AG04449 (cell line): ENCODE data around the gene PUM1.

Source experiments
- CTCF ChIA-PET: fragments of 350-600 bp; formaldehyde crosslinking; extraction: SDS; loops from one replicate; lab custom pipeline; 2021; ENCODE audit warnings: antibody characterized with exemption; lab: Yijun Ruan, JAX
- POLR2A ChIA-PET: fragments of 400-600, 350-600 bp; formaldehyde crosslinking; extraction: SDS; loops from one replicate; lab custom pipeline; 2020; ENCODE audit warnings: antibody characterized with exemption, inconsistent platforms; lab: Yijun Ruan, JAX
- DNase-seq: peaks from one replicate; pipeline ENCODE4 v3.0.0-alpha.2; 2010; ENCODE audit warnings: low read depth, low spot score
- H3K4me3 ChIP-seq: 2 replicates; pipeline ENCODE4 v1.5.1; 2011; ENCODE audit warnings: low read depth, mild to moderate bottlenecking, control low read depth, low read length
- CTCF ChIP-seq: IDR thresholded peaks from one replicate; pipeline ENCODE4 v1.5.1; 2011; ENCODE audit warnings: mild to moderate bottlenecking, moderate library complexity, low read length, control low read depth, inconsistent platforms; ENCODE audit not compliant: insufficient read depth; ENCODE audit errors: missing control alignments

PUM1 gene

GRCh38 chr1:30928171-30928570 lies 137.3 kb downstream of the PUM1 start:
- TF ChIP-seq CTCF, result no peak
- POLR2A ChIA-PET, result interaction anchor here (0.6 kb wide), 1 partner anchor 16 kb away, joined by 3 read pairs; no protein-coding TSS in a partner anchor
- no peak overlapping the region for H3K4me3 ChIP-seq
- CTCF ChIA-PET, result interaction anchor here (0.7 to 19.0 kb wide), 21 partner anchors 9 to 407 kb away, joined by 3 to 405 read pairs (median 5); no protein-coding TSS in a partner anchor
- DNase-seq, result no peak

GRCh38 chr1:30927448-30927847 lies 138.1 kb downstream of the PUM1 start:
- TF ChIP-seq CTCF, result no peak
- DNase-seq, result no peak
- POLR2A ChIA-PET, result interaction anchor here (0.6 kb wide), 1 partner anchor 17 kb away, joined by 3 read pairs; no protein-coding TSS in a partner anchor
- no peak overlapping the region for H3K4me3 ChIP-seq
- CTCF ChIA-PET, result interaction anchor here (1.4 to 19.0 kb wide), 7 partner anchors 13 to 208 kb away, joined by 3 to 405 read pairs (median 52); no protein-coding TSS in a partner anchor

- H3K4me3 ChIP-seq, result no peak overlapping the region
- POLR2A ChIA-PET, result no interaction called here
- CTCF ChIA-PET, result interaction anchor here (3.3 to 19.0 kb wide), 5 partner anchors 10 to 204 kb away, joined by 16 to 405 read pairs (median 99); no protein-coding TSS in a partner anchor
- DNase-seq, result no peak
- TF ChIP-seq CTCF, result no peak
These were observed 141.9 kb downstream of the PUM1 start for GRCh38 chr1:30923597-30923996.

GRCh38 chr1:30920827-30921226 lies 144.7 kb downstream of the PUM1 start:
- ChIA-PET POLR2A (no interaction called here), CTCF (interaction anchor here (1.4 to 19.0 kb wide), 5 partner anchors 8 to 139 kb away, joined by 5 to 405 read pairs (median 99); no protein-coding TSS in a partner anchor)
- H3K4me3 ChIP-seq, result no peak overlapping the region
- DNase-seq, result no peak
- no peak for TF ChIP-seq CTCF

GRCh38 chr1:30919025-30919881 lies 146.3 kb downstream of the PUM1 start:
- TF ChIP-seq CTCF, result no peak
- CTCF ChIA-PET, result interaction anchor here (1.0 to 19.0 kb wide), 5 partner anchors 7 to 201 kb away, joined by 3 to 405 read pairs (median 99); no protein-coding TSS in a partner anchor
- POLR2A ChIA-PET, result interaction anchor here (0.6 kb wide), 1 partner anchor 13 kb away, joined by 3 read pairs; no protein-coding TSS in a partner anchor
- H3K4me3 ChIP-seq, result no peak overlapping the region
- no peak for DNase-seq

- ChIA-PET CTCF (interaction anchor here (7.2 to 19.0 kb wide), 5 partner anchors 7 to 133 kb away, joined by 52 to 1030 read pairs (median 405); no protein-coding TSS in a partner anchor), POLR2A (no interaction called here)
- no peak overlapping the region for H3K4me3 ChIP-seq
- no peak for TF ChIP-seq CTCF
- no peak for DNase-seq
These were observed 149.2 kb downstream of the PUM1 start for GRCh38 chr1:30916296-30916695.
